HAP-1 (cell line): Measurements from ENCODE around the gene WASL.
"Not testable (repeated sequence)": the region's sequence is repeated elsewhere in the genome, so short reads cannot be mapped to it uniquely, and the experiment has no call there.

Experiments
- DNase-seq, 2 experiments: peaks; one replicate each; pipeline ENCODE4 v3.0.0-alpha.2; 2016 to 2020; ENCODE audit warnings: low spot score in 2 of 2
- H3K27me3 ChIP-seq: fragments of 250-450 bp; sonication (Bioruptor Pico); 2 replicates; pipeline ENCODE4 v1.5.1; 2020; ENCODE audit warnings: low read depth, mild to moderate bottlenecking, moderate library complexity
- H3K36me3 ChIP-seq: fragments of 250-450 bp; sonication (Bioruptor Pico); replicated peaks from 2 replicates; pipeline ENCODE4 v1.5.1; 2020; ENCODE audit warnings: mild to moderate bottlenecking
- H3K4me1 ChIP-seq: fragments of 250-450 bp; sonication (Bioruptor Pico); 2 replicates; pipeline ENCODE4 v1.5.1; 2020; ENCODE audit warnings: mild to moderate bottlenecking
- H3K4me3 ChIP-seq: fragments of 250-450 bp; sonication (Bioruptor Pico); 2 replicates; pipeline ENCODE4 v1.5.1; 2020; ENCODE audit warnings: mild to moderate bottlenecking, moderate library complexity
- H3K9me3 ChIP-seq: fragments of 250-450 bp; sonication (Bioruptor Pico); 2 replicates; pipeline ENCODE4 v1.5.1; 2020; ENCODE audit warnings: mild to moderate bottlenecking, moderate library complexity
- in situ Hi-C: fragments of 300-500 bp; cut with MboI; formaldehyde crosslinking; loops from 3 replicates; pipeline ENCODE4 v1.14.3; 2020; ENCODE audit warnings: low sequenced_read_pairs, inconsistent platforms, mixed read lengths

WASL gene

DNA sequence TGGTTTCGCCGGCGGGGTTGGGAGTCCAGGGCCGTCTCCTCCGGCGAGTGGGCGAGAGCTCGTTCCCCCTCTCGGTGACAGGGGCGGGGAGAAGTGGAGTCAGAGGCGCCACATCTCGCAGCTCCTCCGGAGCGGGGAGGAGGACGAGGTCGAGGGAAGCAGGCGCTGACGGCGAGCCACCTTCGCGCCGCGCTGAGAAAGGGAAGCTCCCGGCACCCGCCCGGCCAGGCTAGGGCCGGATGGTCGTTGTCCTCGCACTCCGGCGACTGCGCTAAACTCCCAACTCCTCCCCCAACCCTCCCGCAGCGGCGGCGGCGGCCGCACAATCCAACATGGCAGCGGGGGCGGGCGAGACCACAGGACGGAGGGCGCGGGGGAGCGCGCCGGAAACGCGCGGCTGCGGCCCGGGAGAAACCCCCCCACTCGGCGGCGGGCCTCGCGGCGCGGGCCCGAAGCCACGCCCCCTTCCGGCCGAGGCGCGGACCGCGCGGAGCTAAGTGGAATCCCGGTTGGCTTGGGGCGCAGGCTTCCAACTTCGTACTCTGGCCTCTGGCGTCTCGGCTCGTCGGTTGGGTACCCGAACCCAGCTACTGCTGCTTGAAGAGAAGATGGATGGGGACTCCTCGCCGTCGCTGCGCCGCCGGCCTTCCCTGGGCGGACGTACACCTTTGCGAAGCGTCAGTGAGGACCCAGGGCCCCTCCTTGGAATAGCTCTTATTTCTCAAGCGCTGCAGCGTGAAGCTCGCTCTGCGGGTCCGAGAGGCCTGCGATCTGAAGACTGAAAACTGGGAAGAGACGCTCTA is at the start of gene WASL:
Gene WASL, minus strand, starts transcription at position 270 of the 803 bp plus-strand sequence. Its CDS starts 269 bp downstream, at position 1.
- Histone ChIP-seq H3K27me3 (no peaks in the 10 kb centered on the region), H3K4me3 (peak within 1 kb of the TSS; percentile 80), H3K4me1 (peaks cover 51% of the 10 kb centered on the region), H3K9me3 (no peaks in the 10 kb centered on the region), H3K36me3 (no peaks in the 10 kb centered on the region)
- peak; percentile 84 to 95 for DNase-seq
- in situ Hi-C loops = no loop called here

DNA sequence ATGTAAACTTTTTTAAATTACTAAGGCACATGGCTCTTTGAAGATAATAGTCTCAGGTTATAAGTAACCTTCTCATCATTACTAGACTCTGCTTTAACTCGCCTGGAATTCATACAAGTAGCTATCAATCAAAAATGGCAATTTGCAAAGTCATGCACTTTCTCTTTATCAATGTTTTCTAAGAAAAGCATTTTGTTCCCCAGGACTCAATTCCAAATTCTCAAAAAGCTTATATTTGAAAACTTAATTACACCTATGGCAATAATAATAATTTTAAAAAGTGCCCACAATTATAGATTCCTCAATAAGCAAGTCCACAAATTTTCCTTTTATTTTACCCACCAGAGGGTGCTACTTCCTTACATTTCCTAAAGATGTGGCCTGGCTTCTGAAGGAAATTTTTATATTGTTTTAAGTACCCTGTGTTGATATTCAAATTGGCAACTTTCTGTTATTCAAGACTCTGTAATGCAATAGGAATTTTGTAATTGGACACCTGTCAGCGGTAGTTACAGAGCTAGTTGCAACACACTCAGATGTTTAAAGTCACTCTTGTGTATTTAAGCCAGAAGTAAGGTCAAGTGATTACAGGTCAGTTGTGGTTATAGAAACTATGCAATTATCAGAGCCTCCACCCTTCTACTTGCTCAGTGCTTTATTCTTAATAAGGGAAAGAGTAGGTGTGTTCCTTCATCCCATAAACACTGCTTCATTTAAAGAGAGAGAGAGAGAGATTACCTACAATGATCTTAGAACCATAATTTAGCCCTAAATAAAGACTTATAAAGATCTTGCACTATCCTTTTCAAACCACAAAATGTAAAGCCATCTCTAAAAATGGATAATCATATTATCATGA is 49.1 kb upstream of the WASL start:
- Histone ChIP-seq H3K9me3 (0 out of 2 replicates have a peak, but pooled peaks cover 2% of the 10 kb centered on the region), H3K36me3 (no peaks in the 10 kb centered on the region), H3K4me3 (no peak overlapping the region), H3K4me1 (peaks cover 13% of the 10 kb centered on the region), H3K27me3 (no peaks in the 10 kb centered on the region)
- in situ Hi-C loops = loop anchor here (10.0 kb wide), 1 partner anchor 67 kb away; no protein-coding TSS in a partner anchor
- peak; percentile 22 to 87 for DNase-seq

DNA sequence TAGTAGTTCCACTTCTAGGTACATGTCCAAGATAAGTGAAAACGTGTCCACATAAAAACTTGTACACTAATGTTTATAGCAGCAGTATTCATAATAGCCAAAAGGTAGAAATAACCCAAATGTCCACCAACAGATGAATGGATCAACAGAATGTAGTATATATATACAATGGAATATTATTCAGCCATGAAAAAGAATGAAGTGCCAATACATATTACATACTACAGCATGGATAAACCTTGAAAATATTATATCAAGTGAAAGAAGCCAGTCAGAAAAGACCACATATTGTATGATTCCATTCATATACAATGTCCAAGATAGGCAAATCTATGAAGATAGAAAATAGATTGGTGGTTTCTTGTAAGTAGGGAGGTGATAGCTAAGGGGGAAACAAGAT is 47.8 kb upstream of the WASL start:
- no peaks in the 10 kb centered on the region for H3K36me3 ChIP-seq
- DNase-seq = no peak
- no peaks in the 10 kb centered on the region for H3K27me3 ChIP-seq
- peaks cover 13% of the 10 kb centered on the region for H3K4me1 ChIP-seq
- no peak overlapping the region for H3K4me3 ChIP-seq
- H3K9me3 ChIP-seq = 0 out of 2 replicates have a peak, but pooled peaks cover 2% of the 10 kb centered on the region
- in situ Hi-C loops = loop anchor here (10.0 kb wide), 1 partner anchor 68 kb away; no protein-coding TSS in a partner anchor

DNA sequence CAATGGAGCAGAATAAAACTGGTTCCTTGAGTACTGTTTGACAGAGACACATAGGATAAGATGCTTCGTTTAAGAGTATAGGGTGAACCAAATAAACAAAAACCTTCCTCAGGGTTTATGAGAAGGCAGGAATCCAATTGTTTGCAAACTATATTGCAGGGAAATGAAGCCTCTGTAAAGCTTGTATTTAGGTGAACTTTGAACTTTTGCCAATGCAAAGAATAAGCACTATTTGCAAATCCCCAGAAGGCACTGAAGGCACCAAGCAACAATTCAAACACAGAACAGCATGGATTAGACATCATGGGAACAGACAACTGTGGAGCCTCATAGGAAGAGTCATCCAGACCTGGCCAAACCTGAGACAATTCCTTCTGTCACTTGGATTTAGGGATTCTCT is 47.1 kb upstream of the WASL start:
- H3K9me3 ChIP-seq = 0 out of 2 replicates have a peak, but pooled peaks cover 2% of the 10 kb centered on the region
- DNase-seq = no peak
- H3K27me3 ChIP-seq = no peaks in the 10 kb centered on the region
- no peak overlapping the region for H3K4me3 ChIP-seq
- H3K36me3 ChIP-seq = no peaks in the 10 kb centered on the region
- in situ Hi-C loops = loop anchor here (10.0 kb wide), 1 partner anchor 69 kb away; no protein-coding TSS in a partner anchor
- H3K4me1 ChIP-seq = peaks cover 13% of the 10 kb centered on the region

DNA sequence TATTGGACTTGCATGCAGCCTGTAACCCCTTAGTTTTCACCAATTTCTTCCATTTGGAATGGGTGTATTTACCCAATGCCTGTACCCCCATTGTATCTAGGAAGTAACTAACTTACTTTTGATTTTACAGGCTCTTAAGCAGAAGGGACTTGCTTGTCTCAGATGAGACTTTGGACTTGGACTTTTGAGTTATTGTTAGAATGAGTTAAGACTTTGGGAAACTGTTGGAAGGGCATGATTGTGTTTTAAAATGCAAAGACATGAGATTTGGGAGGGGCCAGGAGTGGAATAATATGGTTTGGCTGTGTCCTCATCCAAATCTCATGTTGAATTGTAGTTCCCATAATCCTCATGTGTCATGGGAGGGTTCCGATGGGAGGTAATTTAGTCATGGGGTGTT is 46.3 kb upstream of the WASL start:
- H3K9me3 ChIP-seq, H3K36me3 ChIP-seq, DNase-seq, H3K27me3 ChIP-seq, H3K4me3 ChIP-seq: not testable (repeated sequence)
- in situ Hi-C loops = loop anchor here (10.0 kb wide), 1 partner anchor 70 kb away; no protein-coding TSS in a partner anchor
- peaks cover 13% of the 10 kb centered on the region for H3K4me1 ChIP-seq

DNA sequence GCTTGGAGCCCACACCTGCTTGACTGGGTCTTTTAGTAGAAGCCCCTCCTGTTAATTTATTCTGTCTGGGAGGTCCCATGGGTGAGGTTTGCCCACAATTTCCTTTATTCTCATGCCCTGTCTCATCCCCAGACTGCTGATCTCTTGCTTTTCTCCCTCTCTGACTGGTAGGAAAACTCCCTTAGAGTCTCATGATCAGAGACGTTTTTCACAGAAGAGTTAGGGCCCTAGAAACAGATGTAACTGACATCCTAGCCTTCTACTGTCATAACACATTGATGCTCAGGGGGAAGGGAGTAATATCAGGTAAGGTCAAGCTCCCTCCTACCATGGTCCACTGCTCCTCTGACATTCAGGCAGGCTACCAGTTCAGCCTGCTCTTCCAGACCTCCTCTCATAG is 43.7 kb upstream of the WASL start:
- in situ Hi-C loops = loop anchor here (10.0 kb wide), 1 partner anchor 72 kb away; no protein-coding TSS in a partner anchor
- Histone ChIP-seq H3K4me1 (peaks cover 3% of the 10 kb centered on the region), H3K36me3 (no peaks in the 10 kb centered on the region), H3K4me3 (no peak overlapping the region), H3K9me3 (0 out of 2 replicates have a peak, but pooled peaks cover 2% of the 10 kb centered on the region), H3K27me3 (no peaks in the 10 kb centered on the region)
- no peak for DNase-seq

DNA sequence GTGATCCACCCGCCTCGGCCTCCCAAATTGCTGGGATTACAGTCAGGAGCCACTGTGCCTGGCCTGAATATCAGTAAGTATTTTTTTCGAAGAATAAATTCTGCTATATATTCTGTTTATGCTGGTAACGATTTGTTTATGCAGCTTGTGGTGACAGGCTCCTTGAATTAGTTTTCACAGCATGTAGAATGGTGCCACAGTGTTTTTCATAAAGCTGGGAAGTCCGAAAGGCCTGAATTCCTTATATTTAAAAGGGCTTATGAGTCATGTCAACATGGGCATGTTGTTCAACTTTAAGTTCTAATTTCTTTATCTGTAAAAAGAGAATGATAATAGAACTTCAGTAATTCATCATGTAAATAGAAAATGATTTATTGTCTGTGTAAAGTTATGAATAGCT is 42.2 kb upstream of the WASL start:
- no peak overlapping the region for H3K4me3 ChIP-seq
- in situ Hi-C loops = loop anchor here (10.0 kb wide), 1 partner anchor 74 kb away; no protein-coding TSS in a partner anchor
- H3K4me1 ChIP-seq = no peaks in the 10 kb centered on the region
- no peaks in the 10 kb centered on the region for H3K27me3 ChIP-seq
- 0 out of 2 replicates have a peak, but pooled peaks cover 2% of the 10 kb centered on the region for H3K9me3 ChIP-seq
- no peak for DNase-seq
- no peaks in the 10 kb centered on the region for H3K36me3 ChIP-seq

DNA sequence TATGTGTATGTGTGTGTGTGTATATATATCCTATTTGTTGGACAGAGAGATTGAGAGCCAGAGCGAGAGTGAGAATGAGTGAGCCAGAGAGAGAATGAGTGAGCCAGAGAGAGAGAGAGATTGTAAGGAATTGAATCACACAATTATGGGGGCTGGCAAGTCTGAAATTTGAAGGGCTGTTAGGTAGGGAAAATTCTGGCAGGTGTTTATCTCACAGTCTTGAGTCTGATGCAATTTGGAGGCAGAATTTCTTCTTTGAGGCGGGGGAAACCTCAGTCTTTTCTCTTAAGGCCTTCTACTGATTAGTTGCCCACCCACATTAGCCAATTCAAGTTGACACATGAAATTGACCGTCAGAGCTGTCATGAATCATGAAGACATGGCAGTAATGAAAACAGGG is 41.0 kb upstream of the WASL start:
- in situ Hi-C loops = loop anchor here (10.0 kb wide), 1 partner anchor 75 kb away; no protein-coding TSS in a partner anchor

DNA sequence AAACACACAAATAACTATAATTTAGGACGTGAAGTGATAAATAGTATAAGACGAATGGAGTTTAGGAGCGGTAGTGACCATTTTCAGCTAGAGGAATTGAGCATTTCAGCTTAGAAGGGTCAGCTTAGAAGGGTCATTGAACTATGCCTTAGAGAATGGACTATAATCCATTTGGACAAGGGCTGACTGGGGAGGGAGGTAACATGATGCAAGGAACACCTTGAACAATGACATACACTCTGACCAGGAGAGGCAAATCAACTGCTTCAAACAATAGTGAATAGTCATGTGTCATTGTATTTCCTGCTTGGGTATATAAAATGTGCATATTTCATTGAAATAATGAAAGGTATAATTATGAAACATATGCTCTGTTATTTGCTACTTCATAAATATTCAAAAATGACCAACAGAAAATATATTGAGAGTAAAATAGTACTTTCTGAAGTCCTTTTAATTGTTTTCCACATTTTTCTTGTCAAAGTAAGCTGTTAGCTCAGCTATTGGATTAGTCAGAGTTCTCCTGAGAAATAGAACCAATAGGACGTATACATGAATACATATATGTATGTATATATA is 40.5 kb upstream of the WASL start:
- in situ Hi-C loops = no loop called here
- Histone ChIP-seq H3K9me3 (no peaks in the 10 kb centered on the region), H3K4me1 (no peaks in the 10 kb centered on the region), H3K36me3 (no peaks in the 10 kb centered on the region), H3K4me3 (no peak overlapping the region), H3K27me3 (no peaks in the 10 kb centered on the region)
- DNase-seq = no peak

More for the DNA sequence above, 41.0 kb upstream of the WASL start:
- no peaks in the 10 kb centered on the region for H3K9me3 ChIP-seq
- H3K4me3 ChIP-seq = no peak overlapping the region
- H3K27me3 ChIP-seq = no peaks in the 10 kb centered on the region
- H3K36me3 ChIP-seq = no peaks in the 10 kb centered on the region
- DNase-seq = no peak
- no peaks in the 10 kb centered on the region for H3K4me1 ChIP-seq

DNA sequence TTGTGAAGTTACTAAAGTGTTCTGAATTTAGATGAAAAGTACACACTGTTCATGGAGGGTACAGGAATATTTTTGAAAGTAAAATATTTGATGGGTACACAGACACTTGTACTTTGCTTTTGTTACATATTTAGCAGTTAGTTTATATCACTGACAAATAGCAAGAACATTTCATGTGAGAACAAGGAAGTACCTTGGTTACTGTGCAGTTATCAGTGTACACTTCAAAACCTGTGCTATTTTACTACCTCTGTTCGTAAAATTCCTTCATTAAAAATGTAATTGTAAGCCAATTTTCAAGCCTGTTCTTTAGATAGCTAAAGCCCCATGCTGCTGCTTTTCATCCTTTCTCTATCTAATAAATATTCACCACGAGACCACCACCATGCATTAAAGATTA is 39.8 kb upstream of the WASL start:
- in situ Hi-C loops = no loop called here
- H3K4me3 ChIP-seq = no peak overlapping the region

DNA sequence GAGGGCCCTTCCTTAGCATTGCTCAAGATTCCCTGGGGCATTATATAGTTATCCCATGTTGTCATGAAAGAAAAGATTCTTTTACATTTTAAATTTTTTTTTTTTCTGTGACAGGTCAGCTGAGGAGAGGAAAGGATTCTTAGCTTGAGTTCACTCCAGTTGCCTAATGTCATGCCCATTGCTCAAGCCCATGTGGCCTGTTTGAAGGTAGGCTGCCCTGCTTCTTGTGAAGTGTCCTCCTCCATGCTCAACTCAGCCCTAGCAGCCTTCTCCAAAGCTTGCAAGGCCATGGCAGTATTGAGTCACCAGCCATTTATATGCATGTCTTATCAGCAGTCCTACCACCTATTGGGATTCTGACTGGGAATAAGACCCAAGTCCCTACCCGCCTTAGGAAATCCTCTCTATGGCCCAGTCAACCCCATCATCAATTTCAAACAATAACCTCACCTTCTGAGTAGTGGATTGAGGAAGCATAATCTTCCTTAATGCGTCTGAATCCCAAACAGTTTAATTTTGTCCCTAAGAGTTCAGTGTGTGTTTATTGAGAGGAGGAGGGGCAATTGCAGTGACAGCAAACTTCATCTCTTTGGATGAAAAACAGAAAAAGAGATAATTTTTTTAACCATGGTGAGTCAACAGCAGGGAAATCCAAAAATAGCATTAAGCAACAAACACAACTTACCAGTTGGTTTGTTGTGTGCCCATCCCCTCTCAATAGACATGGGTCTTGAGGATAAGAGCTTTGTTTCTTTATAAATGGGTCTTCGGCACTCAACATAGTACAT is 38.6 kb upstream of the WASL start:
- H3K4me1 ChIP-seq = no peaks in the 10 kb centered on the region; the same call in 1 of the 2 replicates
- in situ Hi-C loops = no loop called here
- no peak overlapping the region for H3K4me3 ChIP-seq
- no peaks in the 10 kb centered on the region for H3K36me3 ChIP-seq
- no peak for DNase-seq
- no peaks in the 10 kb centered on the region for H3K27me3 ChIP-seq
- H3K9me3 ChIP-seq = no peaks in the 10 kb centered on the region

More for the DNA sequence above, 39.8 kb upstream of the WASL start:
- Histone ChIP-seq H3K9me3 (no peaks in the 10 kb centered on the region), H3K4me1 (no peaks in the 10 kb centered on the region), H3K27me3 (no peaks in the 10 kb centered on the region), H3K36me3 (no peaks in the 10 kb centered on the region)
- DNase-seq = no peak

DNA sequence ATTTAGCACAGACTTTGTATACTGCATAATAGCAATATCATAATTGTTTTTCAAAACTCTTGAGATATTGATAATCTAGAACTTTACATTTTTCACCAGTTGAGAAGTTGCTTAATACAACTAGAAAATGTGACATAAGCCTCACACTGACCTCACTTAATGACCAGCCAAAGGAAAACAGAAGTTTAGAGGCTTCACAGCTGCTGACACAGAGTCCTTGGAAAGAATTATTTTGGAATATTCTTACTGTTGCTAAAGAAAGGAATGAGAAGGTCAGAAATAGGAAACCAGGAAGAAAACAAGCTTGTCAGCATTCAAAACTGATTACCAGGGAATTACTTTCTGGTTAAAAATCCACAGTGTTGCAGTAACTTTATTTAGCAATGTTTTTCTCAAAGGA is 35.5 kb upstream of the WASL start:
- H3K27me3 ChIP-seq = no peaks in the 10 kb centered on the region
- peaks cover 23% of the 10 kb centered on the region for H3K4me1 ChIP-seq
- no peaks in the 10 kb centered on the region for H3K36me3 ChIP-seq
- in situ Hi-C loops = no loop called here
- no peaks in the 10 kb centered on the region for H3K9me3 ChIP-seq
- H3K4me3 ChIP-seq = no peak overlapping the region
- DNase-seq = no peak

DNA sequence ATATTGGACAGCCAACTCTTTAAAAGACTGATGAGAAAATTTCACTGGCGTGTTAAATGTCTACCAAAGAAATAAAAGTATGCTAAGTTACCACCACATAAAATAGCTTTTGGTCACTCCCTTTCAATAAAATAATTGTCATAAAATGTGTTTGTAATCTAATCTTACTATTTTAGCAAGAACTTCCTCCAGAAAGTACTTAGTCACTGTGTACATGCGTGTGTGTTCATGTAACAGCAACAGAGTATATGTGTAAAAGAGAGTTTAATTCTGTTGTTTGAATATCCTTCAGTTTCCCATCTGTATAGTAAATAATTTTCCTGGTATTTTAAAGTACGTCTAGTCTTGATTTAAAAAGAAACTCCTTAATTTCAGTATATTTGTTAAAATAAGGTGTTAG is 35.0 kb upstream of the WASL start:
- Histone ChIP-seq H3K36me3 (no peaks in the 10 kb centered on the region), H3K4me1 (peaks cover 26% of the 10 kb centered on the region), H3K9me3 (no peaks in the 10 kb centered on the region), H3K4me3 (no peak overlapping the region), H3K27me3 (no peaks in the 10 kb centered on the region)
- in situ Hi-C loops = no loop called here
- no peak for DNase-seq
